ENCODE results near the gene NOLC1. TPM values are rescaled to one million over a fixed set of nuclear protein-coding genes. Genes with fewer than 3 reads are reported as not detected.
A peak's percentile ranks its signal among the peaks of the same experiment; 100 is the strongest.

The NOLC1 gene
- total and polyA plus RNA-seq, 2 of the 13 experiments (the other 11 are each of a cell fraction or from before 2014, with no cell fraction given), result 50.6 to 81.0 TPM

- TF ChIP-seq ZNF34 (CRISPR knock-in tag; IDR thresholded peaks at IDR 0.05; ENCODE audit: borderline replicate concordance) (no peak), THAP9 (CRISPR knock-in tag; IDR thresholded peaks at IDR 0.05; ENCODE audit: borderline replicate concordance) (peak; percentile 97), AHDC1 (CRISPR knock-in tag; IDR thresholded peaks at IDR 0.05; ENCODE audit: borderline replicate concordance) (peak; percentile 26; the same call in 1 of the 2 replicates), HOXD1 (CRISPR knock-in tag; IDR thresholded peaks at IDR 0.05) (peak; percentile 27; the same call in 1 of the 2 replicates), HOXA5 (CRISPR knock-in tag; IDR thresholded peaks at IDR 0.05) (peak; percentile 82), ZC3H13 (CRISPR knock-in tag; IDR thresholded peaks at IDR 0.05) (peak; percentile 95), GTF3A (CRISPR knock-in tag; conservative IDR thresholded peaks at IDR 0.05) (no peak), ZNF607 (CRISPR knock-in tag; IDR thresholded peaks at IDR 0.05; ENCODE audit: borderline replicate concordance) (peak; percentile 24; the same call in 1 of the 2 replicates), ZNF567 (CRISPR knock-in tag; IDR thresholded peaks at IDR 0.05; ENCODE audit: borderline replicate concordance) (no peak; the same call in 1 of the 2 replicates), RBM22 (optimal IDR thresholded peaks at IDR 0.05; ENCODE audit: low read length) (peak; percentile 93), ZNF790 (CRISPR knock-in tag; IDR thresholded peaks at IDR 0.05; ENCODE audit: borderline replicate concordance) (peak; percentile 86), HOXA3 (CRISPR knock-in tag; IDR thresholded peaks at IDR 0.05) (peak; percentile 100), ZMYM3 (CRISPR knock-in tag; IDR thresholded peaks at IDR 0.05) (no peak), JARID2 (CRISPR knock-in tag; IDR thresholded peaks at IDR 0.05; ENCODE audit: insufficient replicate concordance) (no peak), FOXC1 (CRISPR knock-in tag; IDR thresholded peaks at IDR 0.05; ENCODE audit: borderline replicate concordance) (no peak), ZBTB25 (CRISPR knock-in tag; IDR thresholded peaks at IDR 0.05) (peak; percentile 92), TOE1 (CRISPR knock-in tag; IDR thresholded peaks at IDR 0.05) (no peak), HNRNPK (IDR thresholded peaks at IDR 0.05; ENCODE audit: low read depth, low read length, poor library complexity, severe bottlenecking) (no peak), ZNF383 (CRISPR knock-in tag; IDR thresholded peaks at IDR 0.05; ENCODE audit: borderline replicate concordance) (no peak), DMAP1 (CRISPR knock-in tag; IDR thresholded peaks at IDR 0.05) (peak; percentile 98)
Measured at GRCh38 chr10:102151774-102152544, at the start of gene NOLC1 (continued).

All from HepG2 (cell line).